Tibial artery (tissue), 4 donors: ENCODE measurements around the gene UST.

Experiments
- DNase-seq, 2 donors: peaks; one replicate each; pipeline ENCODE4 v3.0.0-alpha.2; 2019
- H3K27ac ChIP-seq, 2 donors: fragments of 200-600 bp; sonication (generic) in 1 of 2; 1 replicate in 1 of 2; 2 replicates in 1 of 2; pipeline ENCODE4 v1.5.1; 2018 to 2019; ENCODE audit warnings: mild to moderate bottlenecking in 1 of 2
- H3K27me3 ChIP-seq, 2 donors: fragments of 200-600 bp; sonication (generic) in 1 of 2; one replicate each; pipeline versions ENCODE4 v1.5.1 to v1.6.0; 2016 to 2019
- H3K36me3 ChIP-seq, 3 donors: fragments of 200-600 bp; sonication (generic) in 2 of 3; one replicate each; pipeline ENCODE4 v1.5.1; 2016 to 2019; ENCODE audit warnings: mild to moderate bottlenecking in 2 of 3
- H3K4me1 ChIP-seq, 4 donors: fragments of 200-600 bp; sonication (generic) in 2 of 4; 1 replicate in 3 of 4; 2 replicates in 1 of 4; pipeline ENCODE4 v1.5.1; 2016 to 2019
- H3K4me3 ChIP-seq, 2 donors: fragments of 200-600 bp; sonication (generic) in 1 of 2; 1 replicate in 1 of 2; 2 replicates in 1 of 2; pipeline ENCODE4 v1.5.1; 2018 to 2019; ENCODE audit warnings: mild to moderate bottlenecking in 2 of 2
- H3K9me3 ChIP-seq, 3 donors: fragments of 200-600 bp; sonication (generic) in 1 of 3; one replicate each; pipeline ENCODE4 v1.5.1; 2016 to 2019
- intact Hi-C: fragments of 100-400 bp; cut with DNase I; formaldehyde crosslinking; loops from one replicate; pipeline ENCODE4 v1.15.0; 2023; ENCODE audit warnings: low total_unique reads
- TF ChIP-seq, protein P1 (sequence below), 2 experiments: fragments of 200-600 bp in 1 of 2; fragments of 450-650 bp in 1 of 2; IDR thresholded peaks; one replicate each; pipeline ENCODE4 v1.5.1; 2017 to 2019; ENCODE audit warnings: antibody characterized with exemption in 2 of 2, mild to moderate bottlenecking in 1 of 2, moderate library complexity in 1 of 2

The UST gene

GRCh38 chr6:149062653-149063348, 316.0 kb downstream of the UST start:
- no peak for DNase-seq
- no peaks in the 10 kb centered on the region for H3K9me3 ChIP-seq
- TF ChIP-seq, protein P1, sequence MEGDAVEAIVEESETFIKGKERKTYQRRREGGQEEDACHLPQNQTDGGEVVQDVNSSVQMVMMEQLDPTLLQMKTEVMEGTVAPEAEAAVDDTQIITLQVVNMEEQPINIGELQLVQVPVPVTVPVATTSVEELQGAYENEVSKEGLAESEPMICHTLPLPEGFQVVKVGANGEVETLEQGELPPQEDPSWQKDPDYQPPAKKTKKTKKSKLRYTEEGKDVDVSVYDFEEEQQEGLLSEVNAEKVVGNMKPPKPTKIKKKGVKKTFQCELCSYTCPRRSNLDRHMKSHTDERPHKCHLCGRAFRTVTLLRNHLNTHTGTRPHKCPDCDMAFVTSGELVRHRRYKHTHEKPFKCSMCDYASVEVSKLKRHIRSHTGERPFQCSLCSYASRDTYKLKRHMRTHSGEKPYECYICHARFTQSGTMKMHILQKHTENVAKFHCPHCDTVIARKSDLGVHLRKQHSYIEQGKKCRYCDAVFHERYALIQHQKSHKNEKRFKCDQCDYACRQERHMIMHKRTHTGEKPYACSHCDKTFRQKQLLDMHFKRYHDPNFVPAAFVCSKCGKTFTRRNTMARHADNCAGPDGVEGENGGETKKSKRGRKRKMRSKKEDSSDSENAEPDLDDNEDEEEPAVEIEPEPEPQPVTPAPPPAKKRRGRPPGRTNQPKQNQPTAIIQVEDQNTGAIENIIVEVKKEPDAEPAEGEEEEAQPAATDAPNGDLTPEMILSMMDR (IDR thresholded peaks at IDR 0.05), result no peak
- peaks cover 0 to 35% (median 6%) of the 10 kb centered on the region in 4 donors for H3K4me1 ChIP-seq
- H3K4me3 ChIP-seq, result no peak overlapping the region
- intact Hi-C loops, result no loop called here
- H3K36me3 ChIP-seq, result no peaks in the 10 kb centered on the region
- no peaks in the 10 kb centered on the region for H3K27me3 ChIP-seq
- no peak overlapping the region for H3K27ac ChIP-seq

GRCh38 chr6:149063468-149063867, 316.6 kb downstream of the UST start:
- Histone ChIP-seq H3K4me1 (peaks cover 0 to 35% (median 6%) of the 10 kb centered on the region in 4 donors), H3K9me3 (no peaks in the 10 kb centered on the region), H3K27ac (no peak overlapping the region), H3K36me3 (no peaks in the 10 kb centered on the region), H3K27me3 (no peaks in the 10 kb centered on the region), H3K4me3 (no peak overlapping the region)
- TF ChIP-seq, protein P1 (IDR thresholded peaks at IDR 0.05), result no peak
- intact Hi-C loops, result no loop called here
- DNase-seq, result no peak

GRCh38 chr6:149064001-149064659, 317.3 kb downstream of the UST start:
- Histone ChIP-seq H3K27me3 (no peaks in the 10 kb centered on the region), H3K27ac (peak overlapping the region in 1 of 2 donors; percentile 30), H3K9me3 (no peaks in the 10 kb centered on the region), H3K4me1 (peaks cover 0 to 35% (median 6%) of the 10 kb centered on the region in 4 donors), H3K36me3 (no peaks in the 10 kb centered on the region), H3K4me3 (no peak overlapping the region)
- intact Hi-C loops, result no loop called here
- no peak for DNase-seq
- TF ChIP-seq, protein P1 (IDR thresholded peaks at IDR 0.05), result no peak

- H3K4me1 ChIP-seq, result peaks cover 0 to 35% (median 6%) of the 10 kb centered on the region in 4 donors
- peak overlapping the region in 1 of 2 donors; percentile 30 for H3K27ac ChIP-seq
- H3K36me3 ChIP-seq, result no peaks in the 10 kb centered on the region
- H3K4me3 ChIP-seq, result no peak overlapping the region
- no peaks in the 10 kb centered on the region for H3K9me3 ChIP-seq
- no peaks in the 10 kb centered on the region for H3K27me3 ChIP-seq
- intact Hi-C loops, result no loop called here
- TF ChIP-seq, protein P1 (IDR thresholded peaks at IDR 0.05), result no peak
- no peak for DNase-seq
These were observed 317.8 kb downstream of the UST start for GRCh38 chr6:149064660-149065015.

DNA sequence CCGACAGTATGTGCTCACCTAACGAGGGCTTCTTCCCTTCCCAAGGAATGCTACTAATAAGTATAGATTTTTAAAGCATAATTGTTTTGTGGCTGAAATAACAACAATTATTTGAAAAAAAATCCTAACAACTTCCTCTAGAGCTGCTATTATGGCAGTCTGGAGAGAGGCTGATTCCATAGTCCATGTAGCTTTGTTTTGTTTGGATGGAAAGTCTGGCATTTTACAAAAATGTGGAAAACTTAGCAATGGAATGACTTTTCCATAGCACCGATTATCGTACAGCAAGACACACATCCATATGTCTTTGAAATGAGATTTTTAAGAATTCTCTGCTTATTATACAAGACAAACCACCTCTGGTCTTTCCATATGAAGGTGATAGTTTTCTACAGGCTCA, 318.3 kb downstream of the UST start:
- no peaks in the 10 kb centered on the region for H3K36me3 ChIP-seq
- no peak overlapping the region for H3K4me3 ChIP-seq
- no peaks in the 10 kb centered on the region for H3K27me3 ChIP-seq
- no peak for DNase-seq
- intact Hi-C loops, result no loop called here
- TF ChIP-seq, protein P1 (IDR thresholded peaks at IDR 0.05), result no peak
- H3K4me1 ChIP-seq, result peaks cover 0 to 35% (median 6%) of the 10 kb centered on the region in 4 donors
- peak overlapping the region in 1 of 2 donors; percentile 30 for H3K27ac ChIP-seq
- H3K9me3 ChIP-seq, result no peaks in the 10 kb centered on the region
